ENCODE results near the gene DOCK1.

The DOCK1 gene

GRCh38 chr10:127243490-127244272, 338.5 kb downstream of the DOCK1 start:
- no peak for DNase-seq

DNA sequence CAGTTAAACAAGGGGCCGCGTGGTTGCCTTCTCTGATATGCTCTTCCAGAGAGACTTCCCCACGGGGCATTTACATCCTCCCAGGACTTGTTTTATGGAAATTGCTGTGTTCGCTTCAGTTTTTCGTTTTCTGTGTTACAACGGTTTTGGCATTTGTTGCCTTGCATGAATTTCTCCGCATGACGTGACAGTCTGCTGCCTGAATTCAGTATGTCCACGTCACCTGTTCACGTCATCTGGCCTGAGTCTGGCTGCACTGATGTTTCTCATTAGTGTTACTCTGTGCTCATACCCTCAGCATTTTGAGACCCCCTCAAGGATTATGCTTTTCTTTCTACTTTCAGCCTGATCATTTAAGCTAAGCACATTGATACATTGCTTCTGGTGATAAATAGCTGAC, 340.2 kb downstream of the DOCK1 start:
- no peak for DNase-seq

- no peak for DNase-seq
Observed at GRCh38 chr10:127250031-127250430, 344.8 kb downstream of the DOCK1 start.

- no peak for DNase-seq
Observed at GRCh38 chr10:127252818-127253217, 347.6 kb downstream of the DOCK1 start.

DNA sequence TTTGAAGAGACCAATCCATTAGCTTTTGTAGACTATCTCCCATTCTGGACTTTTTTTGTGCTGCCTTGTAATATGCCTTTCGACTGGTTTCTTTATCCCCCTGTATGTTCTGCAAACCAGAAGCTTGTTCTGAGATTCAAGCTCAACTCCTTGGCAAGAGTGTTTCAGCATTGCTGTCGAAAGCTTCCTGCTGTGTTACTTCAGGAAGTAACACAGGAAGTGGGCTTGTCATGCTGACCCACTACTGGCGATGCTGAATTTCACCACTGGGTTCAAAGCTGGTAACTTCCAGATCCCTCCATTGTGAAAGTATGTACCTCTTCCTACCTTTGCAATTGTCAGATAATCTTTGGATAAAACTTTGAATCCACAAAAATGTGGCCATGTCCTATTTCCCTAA, 349.0 kb downstream of the DOCK1 start:
- no peak for DNase-seq

- no peak for DNase-seq
Observed at GRCh38 chr10:127257395-127257794, 352.2 kb downstream of the DOCK1 start.

- DNase-seq, result no peak
Observed at GRCh38 chr10:127259347-127259746, 354.1 kb downstream of the DOCK1 start.

GRCh38 chr10:127262606-127263005, 357.4 kb downstream of the DOCK1 start:
- no peak for DNase-seq

DNA sequence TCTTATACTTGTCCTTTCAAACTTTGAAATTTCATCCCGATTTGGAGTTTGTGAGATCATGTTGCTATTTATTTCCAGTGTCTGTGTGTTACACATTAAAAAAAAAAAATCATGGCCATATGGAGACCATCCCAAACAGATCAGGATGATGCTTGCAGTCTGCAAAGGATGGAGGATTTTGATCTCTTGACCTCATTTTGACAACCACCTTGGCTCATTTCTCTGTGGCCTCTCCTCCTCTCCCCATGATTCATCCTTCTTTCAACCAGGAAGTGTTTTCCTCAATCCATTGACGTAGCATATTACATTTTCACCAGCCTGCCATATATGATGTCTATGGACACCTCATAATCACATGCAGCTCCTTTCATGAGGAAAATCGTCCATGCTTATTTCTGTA, 360.1 kb downstream of the DOCK1 start:
- no peak for DNase-seq

GRCh38 chr10:127266431-127266830, 361.2 kb downstream of the DOCK1 start:
- no peak for DNase-seq

- DNase-seq, result no peak
Observed at GRCh38 chr10:127267442-127267841, 362.2 kb downstream of the DOCK1 start.

GRCh38 chr10:127272076-127272475, 366.8 kb downstream of the DOCK1 start:
- no peak for DNase-seq

GRCh38 chr10:127275272-127275671, 370.0 kb downstream of the DOCK1 start:
- no peak for DNase-seq

DNA sequence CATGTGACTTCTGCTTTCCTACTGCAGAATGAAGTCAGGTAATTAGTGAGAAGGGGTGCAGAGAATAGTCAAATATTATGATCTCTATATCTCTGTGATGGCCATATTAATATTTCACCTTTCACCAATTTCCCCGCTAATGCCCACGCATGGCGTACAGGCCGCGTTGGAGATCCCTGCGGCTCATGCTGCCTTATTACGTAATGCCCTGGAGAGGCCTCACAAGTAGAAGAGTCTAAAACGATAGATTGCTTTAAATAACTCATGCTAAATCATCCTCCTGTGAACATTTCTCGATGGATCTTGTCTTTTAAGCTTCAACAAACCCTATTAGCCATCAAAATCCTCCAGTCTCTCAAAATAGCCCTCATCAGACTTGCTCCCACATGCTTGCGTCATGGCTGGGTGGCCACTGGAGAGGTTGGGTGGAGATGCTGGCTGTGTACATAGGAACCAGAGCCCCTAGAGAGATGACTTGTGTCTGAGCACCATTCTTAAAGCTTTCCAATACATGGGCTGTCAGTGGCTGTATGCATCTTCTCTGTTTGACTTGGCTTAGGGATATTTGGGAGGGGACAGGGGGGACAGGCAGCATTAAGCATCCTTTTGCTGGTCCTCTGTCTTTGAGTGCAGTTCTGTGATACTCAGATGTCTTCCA, 370.7 kb downstream of the DOCK1 start:
- DNase-seq, result no peak

- DNase-seq, result no peak
Observed at GRCh38 chr10:127276794-127277462, 371.7 kb downstream of the DOCK1 start.

DNA sequence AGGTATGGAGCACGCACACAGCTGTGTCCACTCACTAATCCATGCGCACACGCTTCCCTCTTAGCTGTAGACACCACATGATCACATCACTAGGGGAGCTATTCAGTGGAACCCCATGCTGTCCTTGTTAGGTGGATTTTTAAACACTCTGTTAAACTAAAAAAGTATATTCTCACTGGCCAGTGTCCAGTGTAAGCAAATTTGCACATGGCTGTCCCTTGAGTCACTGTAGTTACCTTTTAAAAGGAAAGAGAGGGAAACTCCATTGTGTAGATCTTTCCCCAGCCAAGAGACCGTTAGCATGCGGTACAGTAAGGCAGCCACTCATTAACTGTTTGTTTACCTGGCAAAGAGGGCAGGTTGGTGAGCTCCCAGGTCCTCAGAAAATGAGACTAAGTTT, 372.8 kb downstream of the DOCK1 start:
- no peak for DNase-seq

- DNase-seq, result no peak
Observed at GRCh38 chr10:127279334-127279774, 374.1 kb downstream of the DOCK1 start.

DNA sequence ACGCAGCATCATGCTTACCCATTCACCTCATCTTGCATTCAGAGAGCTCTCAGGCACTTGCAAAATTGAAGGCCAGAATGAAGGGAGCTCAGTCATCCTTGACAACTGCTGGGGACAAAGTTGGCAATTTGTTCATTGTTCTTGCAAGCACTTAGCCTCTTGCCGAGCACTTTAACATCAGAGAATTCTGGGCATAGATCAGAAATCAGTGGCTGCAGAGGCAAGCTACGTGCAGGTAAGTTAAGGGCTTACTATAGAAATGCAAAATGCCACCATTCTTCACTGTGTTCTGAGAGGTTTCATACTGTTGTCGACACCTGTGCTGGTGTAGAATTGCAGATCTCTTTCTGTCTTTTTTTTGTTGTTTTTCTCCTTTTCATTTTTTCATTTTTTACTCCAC, 375.2 kb downstream of the DOCK1 start:
- DNase-seq, result no peak

DNA sequence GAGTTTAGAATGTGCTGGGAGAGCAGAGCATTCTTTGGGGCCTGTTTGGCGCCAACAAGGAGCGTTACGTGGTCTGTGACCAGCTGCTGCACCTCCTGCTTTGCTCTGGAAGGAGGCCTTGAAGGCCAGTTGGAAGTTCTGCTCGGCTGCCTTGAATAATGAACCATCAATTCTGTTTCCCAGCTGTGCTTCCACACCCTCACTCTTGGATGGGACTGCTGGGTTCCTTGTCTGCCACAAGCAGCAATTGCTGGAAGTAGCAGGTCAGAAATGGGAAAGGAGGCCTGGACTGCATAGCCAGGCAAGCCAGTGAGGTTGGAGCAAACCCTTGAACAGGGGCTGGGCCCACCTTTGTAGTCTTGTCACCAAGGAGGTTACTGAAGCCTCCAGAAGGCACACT, 377.8 kb downstream of the DOCK1 start:
- no peak for DNase-seq

DNA sequence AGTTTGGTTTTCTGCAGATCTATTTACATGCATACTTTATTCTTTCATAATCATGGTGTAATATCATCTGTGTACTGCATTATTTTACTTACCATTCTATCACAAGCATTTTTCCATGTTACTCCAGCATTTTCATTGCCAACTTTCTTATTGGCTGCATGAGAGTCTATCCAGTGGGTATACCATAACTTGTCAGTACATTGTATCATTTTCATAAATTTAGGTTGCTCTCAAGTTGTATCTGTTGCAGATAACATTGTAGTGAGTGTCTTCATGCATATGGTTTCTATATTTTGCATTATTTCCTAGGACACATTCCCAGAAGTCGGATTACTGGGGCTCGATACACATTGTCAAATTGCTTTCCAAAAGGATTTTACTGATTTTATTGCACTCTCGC, 378.3 kb downstream of the DOCK1 start:
- no peak for DNase-seq

DNA sequence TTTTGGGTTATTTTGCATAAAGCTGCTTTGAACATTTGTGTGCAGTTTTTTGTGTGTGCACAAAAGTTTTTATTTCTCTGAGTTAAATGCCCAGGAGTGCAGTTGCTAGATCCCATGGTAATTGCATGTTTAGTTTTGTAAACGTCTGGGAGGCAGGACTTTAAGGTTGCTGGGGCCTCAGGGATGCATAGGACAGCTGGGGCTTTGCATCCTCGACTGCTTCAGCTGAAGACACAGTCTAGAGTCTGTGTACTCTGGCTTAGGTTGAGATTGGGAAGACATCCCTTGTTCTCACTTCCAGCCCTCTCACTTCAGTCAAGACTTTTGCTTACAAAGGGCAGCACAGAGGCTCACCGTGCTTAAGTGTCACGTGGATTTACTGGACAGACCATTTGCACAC, 385.6 kb downstream of the DOCK1 start:
- DNase-seq, result no peak

GRCh38 chr10:127291329-127291728, 386.1 kb downstream of the DOCK1 start:
- no peak for DNase-seq

- DNase-seq, result no peak
Observed at GRCh38 chr10:127292888-127293287, 387.7 kb downstream of the DOCK1 start.

GRCh38 chr10:127293640-127294039, 388.4 kb downstream of the DOCK1 start:
- DNase-seq, result no peak

Data from NCI-H2227 treated with DMSO at 0.1 percent for 48 hours (cell line).